IMR-90 (cell line): ENCODE results near the gene SIAH2. TPM values are rescaled to one million over a fixed set of nuclear protein-coding genes. Genes with fewer than 3 reads are reported as not detected.

Experiments used
- ATAC-seq: fragments of 200-7000 bp; cut with Tn5 transposase; 2 replicates; pipeline ENCODE4 v1.9.1; 2020; ENCODE audit warnings: low read depth, mild to moderate bottlenecking, moderate library complexity
- BruUV-seq: library from RNA; stranded (reverse); fragments of 400-500 nt; replicated peaks from 2 replicates; lab custom pipeline; 2021; lab: Mats Ljungman, UMichigan
- CTCF ChIA-PET: fragments of 300-600 bp; formaldehyde crosslinking; extraction: SDS; loops from one replicate; lab custom pipeline; 2021; ENCODE audit warnings: antibody characterized with exemption; lab: Yijun Ruan, JAX
- POLR2A ChIA-PET: fragments of 300-600 bp; sonication (Branson Sonifier 250); formaldehyde crosslinking; loops from one replicate; lab custom pipeline; 2022; ENCODE audit warnings: antibody characterized with exemption; ENCODE audit not compliant: unreplicated experiment; lab: Charles Lee
- DNase-seq: peaks from one replicate; pipeline ENCODE4 v3.0.0; 2013
- H2AFZ ChIP-seq: replicated peaks from 2 replicates; pipeline ENCODE3; 2013; ENCODE audit warnings: low read length, mild to moderate bottlenecking; ENCODE audit not compliant: poor library complexity
- H2AK5ac ChIP-seq: 2 replicates; pipeline ENCODE4 v1.6.1; 2013; ENCODE audit warnings: low read depth, low read length, inconsistent platforms
- H2AK9ac ChIP-seq: replicated peaks from 2 replicates; pipeline ENCODE3; 2013; ENCODE audit warnings: mild to moderate bottlenecking, low read depth, low read length, moderate library complexity; ENCODE audit not compliant: poor library complexity
- H2BK120ac ChIP-seq: 2 replicates; pipeline ENCODE4 v1.6.1; 2013; ENCODE audit warnings: low read depth, low read length, inconsistent platforms
- H2BK15ac ChIP-seq: 3 replicates; pipeline ENCODE4 v1.6.1; 2013; ENCODE audit warnings: low read depth, low read length, inconsistent platforms
- H2BK20ac ChIP-seq: 2 replicates; pipeline ENCODE4 v1.6.1; 2013; ENCODE audit warnings: low read depth, mild to moderate bottlenecking, inconsistent platforms, low read length, moderate library complexity
- H2BK5ac ChIP-seq: 2 replicates; pipeline ENCODE4 v1.6.1; 2013; ENCODE audit warnings: mild to moderate bottlenecking, low read depth, low read length, inconsistent platforms; ENCODE audit not compliant: poor library complexity, severe bottlenecking
- H3K14ac ChIP-seq: replicated peaks from 2 replicates; pipeline ENCODE4 v1.6.1; 2013; ENCODE audit warnings: low read depth, low read length, inconsistent platforms
- H3K18ac ChIP-seq: 2 replicates; pipeline ENCODE4 v1.6.1; 2013; ENCODE audit warnings: low read depth, low read length, control low read depth
- H3K23ac ChIP-seq: 2 replicates; pipeline ENCODE4 v1.6.1; 2013; ENCODE audit warnings: low read depth, low read length, inconsistent platforms
- H3K27ac ChIP-seq: 2 replicates; pipeline ENCODE4 v1.5.1; 2013; ENCODE audit warnings: mild to moderate bottlenecking, control low read depth, low read length; ENCODE audit not compliant: insufficient read depth
- H3K27me3 ChIP-seq: 2 replicates; pipeline ENCODE4 v1.6.1; 2013; ENCODE audit warnings: low read length; ENCODE audit not compliant: control insufficient read depth, insufficient read depth
- H3K36me3 ChIP-seq: 2 replicates; pipeline ENCODE4 v1.6.1; 2013; ENCODE audit warnings: low read length, mixed read lengths; ENCODE audit not compliant: control insufficient read depth, insufficient read depth
- H3K4ac ChIP-seq: 2 replicates; pipeline ENCODE4 v1.6.1; 2013; ENCODE audit warnings: low read depth, low read length, inconsistent platforms
- H3K4me1 ChIP-seq: 2 replicates; pipeline ENCODE4 v1.6.1; 2013; ENCODE audit warnings: low read length, mixed read lengths; ENCODE audit not compliant: control insufficient read depth, insufficient read depth
- H3K4me2 ChIP-seq: 2 replicates; pipeline ENCODE4 v1.6.1; 2013; ENCODE audit warnings: low read depth, mild to moderate bottlenecking, control low read depth, low read length, moderate library complexity
- H3K4me3 ChIP-seq: 2 replicates; pipeline ENCODE4 v1.5.1; 2013; ENCODE audit warnings: low read depth, mild to moderate bottlenecking, control low read depth, low read length, moderate library complexity; ENCODE audit not compliant: insufficient read depth
- H3K56ac ChIP-seq: 2 replicates; pipeline ENCODE4 v1.6.1; 2013; ENCODE audit warnings: low read length, inconsistent platforms; ENCODE audit not compliant: insufficient read depth; ENCODE audit errors: extremely low read depth
- H3K79me1 ChIP-seq, 2 experiments: 2 replicates each; pipeline ENCODE4 v1.6.1; 2013; ENCODE audit warnings: low read length in 2 of 2, inconsistent platforms in 1 of 2, low read depth in 1 of 2
- H3K9ac ChIP-seq: 2 replicates; pipeline ENCODE4 v1.6.1; 2013; ENCODE audit warnings: low read depth, low read length, control low read depth
- H3K9me1 ChIP-seq: 2 replicates; pipeline ENCODE4 v1.6.1; 2013; ENCODE audit warnings: low read length, inconsistent platforms; ENCODE audit not compliant: insufficient read depth
- H3K9me3 ChIP-seq: 2 replicates; pipeline ENCODE4 v1.6.1; 2013; ENCODE audit warnings: low read length; ENCODE audit not compliant: control insufficient read depth, insufficient read depth
- H4K20me1 ChIP-seq: 2 replicates; pipeline ENCODE4 v1.6.1; 2013; ENCODE audit warnings: low read length, inconsistent platforms; ENCODE audit not compliant: insufficient read depth
- H4K5ac ChIP-seq: 2 replicates; pipeline ENCODE4 v1.6.1; 2013; ENCODE audit warnings: mild to moderate bottlenecking, low read depth, low read length, control low read depth
- H4K8ac ChIP-seq, 2 experiments: 2 replicates each; pipeline ENCODE4 v1.6.1; 2013; ENCODE audit warnings: low read depth in 2 of 2, low read length in 2 of 2, control low read depth in 1 of 2, inconsistent platforms in 1 of 2
- H4K91ac ChIP-seq: 2 replicates; pipeline ENCODE4 v1.6.1; 2013; ENCODE audit warnings: low read depth, low read length, inconsistent platforms; ENCODE audit not compliant: insufficient read depth
- RCOR1 ChIP-seq: IDR thresholded peaks from 2 replicates; pipeline ENCODE4 v1.6.1; 2012; ENCODE audit warnings: mild to moderate bottlenecking, low read length, improper control_type of control experiment; ENCODE audit not compliant: insufficient replicate concordance
- SMC3 ChIP-seq: fragments of 150-350 bp; IDR thresholded peaks from 2 replicates; pipeline ENCODE4 v1.6.1; 2016; ENCODE audit warnings: low read depth, mild to moderate bottlenecking, antibody characterized with exemption, low read length, moderate library complexity
- WGBS, 2 experiments: methylation state at CpG; one replicate each; pipeline versions ENCODE4 v1.1.5 to v1.1.7; 2013; ENCODE audit warnings: missing lambda C conversion rate in 2 of 2; ENCODE audit not compliant: insufficient read length in 1 of 2; ENCODE audit errors: extremely low coverage in 2 of 2; 5-methylcytosine and 5-hydroxymethylcytosine counted together
- dilution Hi-C: fragments of 300-500 bp; cut with HindIII; formaldehyde crosslinking; loops from one replicate; pipeline ENCODE4 v1.14.3; 2018; ENCODE audit warnings: low sequenced_read_pairs; ENCODE audit not compliant: unreplicated experiment
- in situ Hi-C: fragments of 300-500 bp; cut with MboI; formaldehyde crosslinking; loops from 3 replicates; pipeline ENCODE4 v1.14.3; 2019; ENCODE audit warnings: low sequenced_read_pairs, inconsistent platforms, mixed read lengths
- intact Hi-C: fragments of 100-400 bp; cut with micrococcal nuclease; formaldehyde crosslinking; loops from 2 replicates; pipeline ENCODE4 v1.10.0; 2022
- polyA plus RNA-seq, 3 experiments: library from polyadenylated mRNA; depleted of rRNA; stranded (reverse); fragments of >200 nt; gene quantifications; 2 replicates each; pipeline ENCODE4 v1.2.3, GENCODE V29; 2012; ENCODE audit warnings: low replicate concordance in 1 of 3
- total RNA-seq: library from RNA; depleted of rRNA; stranded (reverse); fragments of >200 nt; gene quantifications from 2 replicates; pipeline ENCODE4 v1.2.3, GENCODE V29; 2012

SIAH2 gene
- total and polyA plus RNA-seq, 2 of the 4 experiments (the other 2 are of a cell fraction): 24.7 to 61.8 TPM

DNA sequence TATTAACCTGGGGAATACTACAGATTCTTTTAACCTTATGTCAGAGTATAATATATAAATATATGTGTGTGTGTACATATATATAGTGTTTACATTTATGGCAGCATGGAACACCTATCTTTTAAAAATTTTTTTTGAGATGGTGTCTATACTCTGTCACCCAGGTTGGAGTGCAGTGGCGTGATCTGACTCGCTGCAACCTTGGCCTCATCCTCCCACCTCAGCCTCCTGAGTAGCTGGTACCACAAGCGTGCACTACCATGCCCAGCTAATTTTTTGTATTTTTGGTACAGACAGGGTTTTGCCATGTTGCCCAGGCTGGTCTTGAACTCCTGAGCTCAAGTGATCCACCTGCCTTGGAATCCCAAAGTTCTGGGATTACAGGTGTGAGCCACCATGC, 40.7 kb downstream of the SIAH2 start:
- Histone ChIP-seq H3K79me1 (no peaks in the 10 kb centered on the region), H3K36me3 (no peaks in the 10 kb centered on the region), H3K9ac (no peak overlapping the region), H3K14ac (no peak overlapping the region), H3K4me1 (no peaks in the 10 kb centered on the region), H2AK5ac (no peak overlapping the region), H3K27me3 (peaks cover 4% of the 10 kb centered on the region), H2BK15ac (no peak overlapping the region), H4K5ac (no peak overlapping the region), H3K18ac (no peak overlapping the region), H4K91ac (no peak overlapping the region), H2BK20ac (no peak overlapping the region), H3K23ac (no peak overlapping the region), H3K56ac (no peak overlapping the region), H3K4me3 (no peak overlapping the region), H3K4me2 (no peak overlapping the region), H3K4ac (no peak overlapping the region), H2BK5ac (no peak overlapping the region), H2BK120ac (no peak overlapping the region), H4K20me1 (no peaks in the 10 kb centered on the region), H3K27ac (no peak overlapping the region), H4K8ac (no peak overlapping the region), H3K9me1 (no peaks in the 10 kb centered on the region), H3K9me3 (no peaks in the 10 kb centered on the region; the same call in 1 of the 2 replicates), H2AFZ (no peak overlapping the region), H2AK9ac (no peak overlapping the region)
- dilution Hi-C loops (no loop called here), intact Hi-C loops (loop anchor here (5.0 kb wide), 2 partner anchors 125 to 365 kb away; partner anchors contain the start of gene MED12L), in situ Hi-C loops (loop anchor here (10.0 kb wide), 1 partner anchor 423 kb away; no protein-coding TSS in a partner anchor)
- POLR2A ChIA-PET: no interaction called here
- BruUV-seq: no TSS peak
- DNase-seq: no peak
- TF ChIP-seq SMC3 (no peak), RCOR1 (no peak)
- ATAC-seq: no peak
- WGBS, 2 experiments: no CpG with 5 or more reads among the region's 3 CpGs
- CTCF ChIA-PET: interaction anchor here (0.6 to 2.5 kb wide), 4 partner anchors 143 to 560 kb away, joined by 3 to 8 read pairs (median 3); no protein-coding TSS in a partner anchor
